Fibroblast of the aortic adventitia (primary cell): ENCODE data around the gene SLU7. TPM values are rescaled to one million over a fixed set of nuclear protein-coding genes. Genes with fewer than 3 reads are reported as not detected.

Experiments used
- DNase-seq: peaks from one replicate; pipeline ENCODE4 v3.0.0-alpha.2; 2010; ENCODE audit warnings: low read depth
- H3K4me3 ChIP-seq: 2 replicates; pipeline ENCODE4 v1.5.1; 2011; ENCODE audit warnings: low read depth, mild to moderate bottlenecking, control low read depth, low read length, moderate library complexity
- CTCF ChIP-seq: IDR thresholded peaks from 2 replicates; pipeline ENCODE4 v1.5.1; 2011; ENCODE audit warnings: mild to moderate bottlenecking, low read length, control low read depth, inconsistent platforms; ENCODE audit not compliant: insufficient read depth
- total RNA-seq: library from RNA; depleted of rRNA; stranded (reverse); fragments of >200 nt; gene quantifications from 2 replicates; pipeline ENCODE4 v1.2.3, GENCODE V29; 2012; ENCODE audit warnings: low replicate concordance

Gene SLU7
- total RNA-seq, 1 donor: 69.7 TPM

GRCh38 chr5:160361624-160362228, 57.2 kb downstream of the SLU7 start:
- no peak overlapping the region for H3K4me3 ChIP-seq
- TF ChIP-seq CTCF: no peak
- no peak for DNase-seq

GRCh38 chr5:160360310-160360709, 58.6 kb downstream of the SLU7 start:
- no peak for DNase-seq
- no peak overlapping the region for H3K4me3 ChIP-seq
- TF ChIP-seq CTCF: no peak

- DNase-seq: no peak
- H3K4me3 ChIP-seq: no peak overlapping the region
- no peak for TF ChIP-seq CTCF
Observed at GRCh38 chr5:160359816-160360215, 59.1 kb downstream of the SLU7 start.

- H3K4me3 ChIP-seq: no peak overlapping the region
- no peak for DNase-seq
- no peak for TF ChIP-seq CTCF
Observed at GRCh38 chr5:160359242-160359641, 59.6 kb downstream of the SLU7 start.

- TF ChIP-seq CTCF: no peak
- H3K4me3 ChIP-seq: no peak overlapping the region
- DNase-seq: peak; percentile 53
Observed at GRCh38 chr5:160357861-160358411, 60.9 kb downstream of the SLU7 start.

- H3K4me3 ChIP-seq: no peak overlapping the region
- no peak for TF ChIP-seq CTCF
- DNase-seq: no peak
Observed at GRCh38 chr5:160357394-160357793, 61.5 kb downstream of the SLU7 start.
